ENCODE measurements around the gene MRFAP1L1.

MRFAP1L1 gene

GRCh38 chr4:6716958-6717655 is 7.4 kb upstream of the MRFAP1L1 start:
- in situ Hi-C loops (cut with MboI; ENCODE audit: low sequenced_read_pairs): no loop called here

- in situ Hi-C loops (cut with MboI; ENCODE audit: low sequenced_read_pairs): no loop called here
These were observed 6.6 kb upstream of the MRFAP1L1 start, which contains the start of gene BLOC1S4 for GRCh38 chr4:6716018-6716911. Gene BLOC1S4, plus strand, starts transcription at chr4:6716174. Its CDS starts 36 bp downstream, at chr4:6716210.

GRCh38 chr4:6715704-6716017 is 6.0 kb upstream of the MRFAP1L1 start:
- in situ Hi-C loops (cut with MboI; ENCODE audit: low sequenced_read_pairs): no loop called here

- in situ Hi-C loops (cut with MboI; ENCODE audit: low sequenced_read_pairs): no loop called here
These were observed 5.3 kb upstream of the MRFAP1L1 start for GRCh38 chr4:6714954-6715353.

DNA sequence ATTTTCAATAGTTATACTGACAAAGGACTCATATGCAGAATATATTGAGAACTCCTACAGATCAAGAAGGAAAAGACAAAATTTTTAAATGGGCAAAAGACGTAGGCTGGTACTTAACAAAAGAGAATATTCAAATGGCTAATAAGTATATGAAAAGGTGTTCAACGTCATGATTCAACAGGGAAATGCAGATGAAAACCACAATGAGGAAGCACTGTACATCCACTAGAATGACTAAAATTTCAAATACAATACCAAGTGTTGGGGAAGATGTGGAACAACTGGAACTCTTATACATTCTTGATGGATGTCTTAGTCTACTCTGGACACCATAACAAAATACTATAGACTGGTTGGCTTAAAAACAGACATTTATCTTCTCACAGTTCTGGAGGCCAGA is 1.3 kb upstream of the MRFAP1L1 start:
- in situ Hi-C loops (cut with MboI; ENCODE audit: low sequenced_read_pairs): no loop called here

DNA sequence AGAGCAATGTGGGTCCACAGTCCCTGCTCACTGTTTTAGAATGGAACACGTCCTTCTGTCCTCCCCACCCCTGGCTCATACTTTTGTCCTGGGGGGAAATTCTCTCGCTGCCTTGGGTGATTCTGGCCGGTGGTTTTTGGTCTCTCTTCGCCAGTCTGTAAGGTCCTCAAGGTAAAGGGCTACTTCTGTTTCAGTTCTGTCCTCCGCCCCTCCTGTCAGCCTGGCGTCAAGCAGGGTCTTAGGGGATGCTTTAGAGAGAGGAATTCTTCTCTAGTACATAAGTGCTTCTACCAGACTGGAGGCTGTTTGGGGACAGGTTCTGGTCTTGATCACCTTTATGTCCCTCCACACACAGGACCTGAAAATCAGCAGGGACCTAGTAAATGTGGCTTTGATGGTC is 617 bp upstream of the MRFAP1L1 start:
- in situ Hi-C loops (cut with MboI; ENCODE audit: low sequenced_read_pairs): no loop called here

DNA sequence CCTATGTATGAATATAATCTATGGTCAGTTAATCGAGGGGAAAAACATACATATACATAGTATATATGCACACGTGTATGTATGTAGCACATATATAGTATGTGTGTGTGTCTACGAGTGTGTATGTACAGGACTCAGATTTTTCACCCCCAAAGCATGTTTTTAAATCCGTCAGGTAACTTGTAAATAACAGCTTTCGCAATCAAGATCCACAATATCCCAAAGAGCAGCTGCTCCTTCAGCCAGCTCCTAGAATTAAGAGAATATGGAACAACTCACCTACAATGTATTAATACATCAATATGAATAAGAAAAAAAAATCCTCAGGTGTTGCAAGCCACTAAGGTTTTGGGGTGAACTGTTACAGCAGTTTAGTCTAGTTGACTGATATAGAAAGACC is 3.5 kb downstream of the MRFAP1L1 start:
- in situ Hi-C loops (cut with MboI; ENCODE audit: low sequenced_read_pairs): no loop called here

DNA sequence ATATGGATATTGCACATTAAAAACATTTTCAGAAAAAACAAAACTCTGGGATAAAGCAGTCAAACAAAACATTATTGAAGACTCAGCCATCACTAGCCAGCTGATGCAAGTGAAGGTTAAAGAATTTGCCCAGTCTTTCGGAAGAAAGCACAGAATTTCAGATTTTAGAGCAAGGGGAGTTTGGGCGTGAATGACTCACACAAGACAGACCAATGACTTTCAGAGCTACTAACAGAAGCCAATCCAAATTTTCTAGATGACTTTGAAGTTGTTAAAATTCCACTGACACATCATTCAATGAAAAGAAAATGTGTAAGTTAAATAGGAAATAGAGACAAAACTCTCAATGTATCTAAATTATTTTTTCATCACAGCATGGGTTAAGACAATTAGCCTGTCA is 4.0 kb downstream of the MRFAP1L1 start:
- in situ Hi-C loops (cut with MboI; ENCODE audit: low sequenced_read_pairs): no loop called here

DNA sequence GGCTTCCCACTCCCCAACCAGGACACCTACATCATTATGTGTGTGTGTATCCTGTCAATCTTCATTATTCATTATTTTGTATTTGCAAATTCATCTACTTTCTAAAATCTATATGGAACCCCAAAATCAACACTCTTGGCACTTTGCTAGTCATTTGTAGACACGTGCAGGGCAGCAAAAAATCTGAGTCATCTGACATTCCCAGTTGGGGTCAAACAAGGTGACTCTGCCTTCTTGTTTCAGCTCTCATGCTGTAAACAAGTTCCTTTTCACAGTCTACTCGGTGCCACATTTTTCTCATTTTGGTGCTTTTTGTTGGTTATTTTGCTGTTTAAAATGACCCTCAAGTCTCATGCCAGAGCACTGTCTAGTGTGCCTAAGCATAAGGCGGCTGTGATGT is 5.9 kb downstream of the MRFAP1L1 start:
- in situ Hi-C loops (cut with MboI; ENCODE audit: low sequenced_read_pairs): no loop called here

DNA sequence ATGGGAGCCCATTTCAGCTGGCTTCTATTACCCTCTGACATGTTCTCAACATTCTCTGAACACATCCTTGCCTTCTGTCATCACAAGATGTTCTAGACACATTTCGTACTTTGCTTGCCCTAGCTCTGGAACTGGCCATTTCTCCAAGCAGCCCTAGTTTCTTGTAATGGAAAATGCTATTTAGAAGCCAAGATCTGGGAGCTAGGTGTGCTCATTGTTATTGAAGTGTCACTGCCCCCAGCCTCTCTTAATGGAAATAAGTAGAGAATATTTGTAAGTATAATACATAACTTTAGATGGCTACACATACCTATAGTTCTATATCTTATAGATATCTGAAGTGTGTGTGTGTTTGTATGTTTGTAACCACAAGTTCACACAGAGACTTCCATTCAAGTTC is 6.9 kb downstream of the MRFAP1L1 start:
- in situ Hi-C loops (cut with MboI; ENCODE audit: low sequenced_read_pairs): no loop called here

- in situ Hi-C loops (cut with MboI; ENCODE audit: low sequenced_read_pairs): no loop called here
These were observed 8.3 kb downstream of the MRFAP1L1 start for GRCh38 chr4:6701371-6701770.

DNA sequence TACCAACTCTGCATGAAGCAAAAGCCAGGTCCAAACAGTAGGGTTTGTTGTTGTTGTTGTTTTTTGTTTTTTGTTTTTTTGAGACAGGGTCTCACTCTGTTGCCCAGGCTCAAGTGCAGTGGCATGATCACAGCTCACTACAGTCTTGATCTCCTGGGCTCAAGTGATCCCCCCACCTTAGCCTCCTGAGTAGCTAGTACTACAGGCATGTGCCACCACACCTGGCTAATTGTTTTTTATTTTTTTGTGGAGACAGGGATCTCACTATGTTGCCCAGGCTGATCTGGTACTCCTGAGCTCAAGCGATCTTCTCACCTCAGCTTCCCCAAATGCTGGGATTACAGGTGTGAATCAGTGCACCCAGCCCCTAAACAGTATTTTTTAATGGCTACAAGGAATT is 9.8 kb downstream of the MRFAP1L1 start:
- in situ Hi-C loops (cut with MboI; ENCODE audit: low sequenced_read_pairs): no loop called here

DNA sequence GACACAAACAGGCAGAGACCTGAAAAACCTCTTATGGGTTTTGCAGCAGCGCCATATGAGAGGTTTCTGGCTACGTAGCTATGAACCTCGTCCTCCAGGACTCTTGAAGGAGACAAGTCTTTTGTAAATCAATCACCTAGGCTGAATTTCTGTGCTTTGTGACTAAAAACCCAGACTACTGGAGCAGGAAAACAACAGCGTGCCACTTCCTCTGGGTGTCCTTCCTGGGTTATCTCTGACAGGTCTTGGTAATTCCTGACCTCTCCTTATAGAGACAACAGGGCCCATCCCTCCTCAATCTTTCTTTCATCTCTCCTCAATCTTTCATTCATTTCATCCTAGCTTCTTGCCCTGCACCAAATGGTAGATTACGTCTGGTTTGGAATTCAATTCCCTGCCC is 10.3 kb downstream of the MRFAP1L1 start:
- in situ Hi-C loops (cut with MboI; ENCODE audit: low sequenced_read_pairs): no loop called here

DNA sequence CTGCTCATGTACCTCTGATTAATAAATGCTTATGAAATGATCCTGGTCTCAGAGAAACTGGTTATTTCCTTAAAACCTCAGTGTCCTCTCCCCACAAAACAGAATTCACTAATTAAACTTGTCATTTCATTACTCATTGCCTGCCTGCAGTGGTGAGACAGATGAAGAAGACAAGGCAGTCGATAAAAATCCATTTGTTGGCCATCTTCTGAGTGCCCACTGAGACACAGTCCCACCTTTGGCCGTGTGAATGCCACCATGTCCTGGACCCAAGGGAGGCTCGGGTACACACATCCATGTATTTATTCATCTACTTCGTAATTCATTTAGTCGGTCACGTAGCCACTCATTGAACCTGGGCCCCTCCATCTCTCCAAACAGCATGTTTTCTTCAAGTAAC is 12.5 kb downstream of the MRFAP1L1 start:
- in situ Hi-C loops (cut with MboI; ENCODE audit: low sequenced_read_pairs): no loop called here

GRCh38 chr4:6696611-6697010 is 13.1 kb downstream of the MRFAP1L1 start:
- in situ Hi-C loops (cut with MboI; ENCODE audit: low sequenced_read_pairs): no loop called here

- in situ Hi-C loops (cut with MboI; ENCODE audit: low sequenced_read_pairs): no loop called here
These were observed 13.7 kb downstream of the MRFAP1L1 start for GRCh38 chr4:6695660-6696610.

- in situ Hi-C loops (cut with MboI; ENCODE audit: low sequenced_read_pairs): no loop called here
These were observed 15.3 kb downstream of the MRFAP1L1 start for GRCh38 chr4:6694177-6694901.

- in situ Hi-C loops (cut with MboI; ENCODE audit: low sequenced_read_pairs): no loop called here
These were observed 16.2 kb downstream of the MRFAP1L1 start, which contains the start of gene S100P for GRCh38 chr4:6693231-6694176. Gene S100P, plus strand, starts transcription at chr4:6693878. Its CDS starts 55 bp downstream, at chr4:6693933.

- in situ Hi-C loops (cut with MboI; ENCODE audit: low sequenced_read_pairs): no loop called here
These were observed 16.9 kb downstream of the MRFAP1L1 start for GRCh38 chr4:6692806-6693205.

Data from HL-60/S4 treated with phorbol 12-myristate 13-acetate at 8.2 ng/mL for 4 days and 3 days (cell line).